ENCODE data around the gene USH2A. TPM values are rescaled to one million over a fixed set of nuclear protein-coding genes. Genes with fewer than 3 reads are reported as not detected.

The USH2A gene
- total and polyA plus RNA-seq, 2 experiments from 2014 or later, result 0.24 TPM; not detected in 1

- Histone ChIP-seq H3K4me1 (ENCODE audit: low read depth) (no peaks in the 10 kb centered on the region), H3K27ac (no peak overlapping the region), H3K4me3 (no peak overlapping the region), H3K27me3 (no peaks in the 10 kb centered on the region), H3K9me3 (ENCODE audit: low read depth) (no peaks in the 10 kb centered on the region), H3K36me3 (no peaks in the 10 kb centered on the region)
- no peak for TF ChIP-seq CTCF (IDR thresholded peaks at IDR 0.05; ENCODE audit: low read depth, low read length)
- no peak for DNase-seq (ENCODE audit: low read depth in 1 of 2, low spot score in 1 of 2)
Observed at GRCh38 chr1:215865060-215865459, 558.2 kb downstream of the USH2A start.

- no peaks in the 10 kb centered on the region for H3K4me1 ChIP-seq (ENCODE audit: low read depth)
Observed at GRCh38 chr1:215863796-215864195, 559.5 kb downstream of the USH2A start.

GRCh38 chr1:215860833-215861232, 562.4 kb downstream of the USH2A start:
- H3K27me3 ChIP-seq, result no peaks in the 10 kb centered on the region
- no peak for TF ChIP-seq CTCF (IDR thresholded peaks at IDR 0.05; ENCODE audit: low read depth, low read length)
- no peaks in the 10 kb centered on the region for H3K36me3 ChIP-seq
- no peaks in the 10 kb centered on the region for H3K4me1 ChIP-seq (ENCODE audit: low read depth)
- H3K9me3 ChIP-seq (ENCODE audit: low read depth), result no peaks in the 10 kb centered on the region
- no peak overlapping the region for H3K4me3 ChIP-seq
- no peak for DNase-seq (ENCODE audit: low read depth in 1 of 2, low spot score in 1 of 2)
- H3K27ac ChIP-seq, result no peak overlapping the region

More at GRCh38 chr1:215863796-215864195, 559.5 kb downstream of the USH2A start:
- Histone ChIP-seq H3K4me3 (no peak overlapping the region), H3K9me3 (ENCODE audit: low read depth) (no peaks in the 10 kb centered on the region), H3K36me3 (no peaks in the 10 kb centered on the region), H3K27ac (no peak overlapping the region), H3K27me3 (no peaks in the 10 kb centered on the region)
- DNase-seq (ENCODE audit: low read depth in 1 of 2, low spot score in 1 of 2), result no peak
- TF ChIP-seq CTCF (IDR thresholded peaks at IDR 0.05; ENCODE audit: low read depth, low read length), result no peak

- Histone ChIP-seq H3K4me1 (ENCODE audit: low read depth) (no peaks in the 10 kb centered on the region), H3K27ac (no peak overlapping the region), H3K27me3 (no peaks in the 10 kb centered on the region), H3K4me3 (no peak overlapping the region), H3K36me3 (no peaks in the 10 kb centered on the region), H3K9me3 (ENCODE audit: low read depth) (no peaks in the 10 kb centered on the region)
- no peak for DNase-seq (ENCODE audit: low read depth in 1 of 2, low spot score in 1 of 2)
- TF ChIP-seq CTCF (IDR thresholded peaks at IDR 0.05; ENCODE audit: low read depth, low read length), result no peak
Observed at GRCh38 chr1:215857317-215857716, 565.9 kb downstream of the USH2A start.

- peak in 1 of 2 donors; percentile 62 for DNase-seq (ENCODE audit: low read depth in 1 of 2, low spot score in 1 of 2)
- Histone ChIP-seq H3K9me3 (ENCODE audit: low read depth) (no peaks in the 10 kb centered on the region), H3K36me3 (no peaks in the 10 kb centered on the region), H3K27me3 (no peaks in the 10 kb centered on the region), H3K27ac (no peak overlapping the region), H3K4me1 (ENCODE audit: low read depth) (no peaks in the 10 kb centered on the region), H3K4me3 (no peak overlapping the region)
- no peak for TF ChIP-seq CTCF (IDR thresholded peaks at IDR 0.05; ENCODE audit: low read depth, low read length)
Observed at GRCh38 chr1:215845234-215845891, 577.9 kb downstream of the USH2A start.
